Measurements from ENCODE around the gene WFDC2.

The WFDC2 gene

DNA sequence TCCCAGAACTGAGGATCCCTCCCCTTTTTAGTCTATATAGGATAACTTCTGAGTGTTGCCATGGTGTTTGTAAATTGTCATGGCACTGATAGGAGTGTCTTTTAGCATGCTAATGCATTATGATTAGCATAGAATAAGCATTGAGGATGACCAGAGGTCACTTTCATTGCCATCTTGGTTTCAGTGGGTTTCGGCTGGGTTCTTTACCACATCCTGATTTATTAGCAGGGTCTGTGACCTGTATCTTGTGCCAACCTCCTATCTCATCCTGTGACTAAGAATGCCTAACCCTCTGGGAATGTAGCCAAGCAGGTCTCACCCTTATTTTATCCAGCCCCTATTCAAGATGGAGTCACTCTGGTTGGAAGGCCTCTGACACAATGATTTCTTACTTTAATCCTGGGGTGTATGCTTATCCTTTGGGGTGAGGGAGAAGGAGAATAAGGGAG, 19.6 kb downstream of the WFDC2 start:
- intact Hi-C loops (cut with DNase I) = no loop called here
- no peak for DNase-seq

DNA sequence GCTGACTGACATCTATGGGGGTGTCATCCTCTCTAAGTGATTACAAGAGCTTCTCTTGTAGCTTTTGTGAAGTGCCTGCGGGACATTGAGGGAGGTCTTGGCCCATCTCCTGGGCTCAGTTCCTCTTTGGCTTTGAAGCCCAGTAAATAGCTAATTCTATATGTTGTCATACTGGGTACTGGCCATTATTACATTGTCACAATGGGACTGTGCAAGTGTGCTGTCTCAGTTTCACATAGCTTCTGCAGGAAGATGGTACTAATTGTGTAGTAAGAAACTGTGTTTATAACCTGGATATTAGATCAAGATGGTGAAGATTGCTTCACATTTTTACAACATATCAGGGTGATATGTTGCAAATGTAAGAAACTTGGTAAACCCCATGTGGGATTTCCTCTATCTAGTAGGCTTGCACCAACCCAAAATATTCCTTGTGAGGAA, 26.0 kb downstream of the WFDC2 start:
- intact Hi-C loops (cut with DNase I) = no loop called here
- no peak for DNase-seq

DNA sequence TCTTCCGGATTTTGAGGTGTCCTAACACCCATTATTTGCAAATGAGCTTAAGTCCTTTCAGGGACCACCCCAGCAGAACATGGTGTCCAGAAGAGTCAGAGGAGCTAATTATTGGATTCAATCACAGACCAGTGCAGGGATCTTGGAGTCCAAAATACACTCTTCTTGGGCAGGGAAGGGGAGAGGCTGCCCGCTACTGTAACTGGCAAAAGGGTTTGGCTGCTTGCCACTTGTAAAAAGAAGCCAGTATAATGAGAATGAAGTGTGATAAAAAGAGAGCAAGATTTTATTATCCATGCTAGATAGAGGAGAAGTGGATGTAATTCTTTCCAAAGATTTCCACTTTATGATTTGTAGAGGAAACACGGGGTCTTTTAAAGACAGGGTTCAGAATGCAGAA, 26.6 kb downstream of the WFDC2 start:
- intact Hi-C loops (cut with DNase I) = no loop called here
- no peak for DNase-seq

DNA sequence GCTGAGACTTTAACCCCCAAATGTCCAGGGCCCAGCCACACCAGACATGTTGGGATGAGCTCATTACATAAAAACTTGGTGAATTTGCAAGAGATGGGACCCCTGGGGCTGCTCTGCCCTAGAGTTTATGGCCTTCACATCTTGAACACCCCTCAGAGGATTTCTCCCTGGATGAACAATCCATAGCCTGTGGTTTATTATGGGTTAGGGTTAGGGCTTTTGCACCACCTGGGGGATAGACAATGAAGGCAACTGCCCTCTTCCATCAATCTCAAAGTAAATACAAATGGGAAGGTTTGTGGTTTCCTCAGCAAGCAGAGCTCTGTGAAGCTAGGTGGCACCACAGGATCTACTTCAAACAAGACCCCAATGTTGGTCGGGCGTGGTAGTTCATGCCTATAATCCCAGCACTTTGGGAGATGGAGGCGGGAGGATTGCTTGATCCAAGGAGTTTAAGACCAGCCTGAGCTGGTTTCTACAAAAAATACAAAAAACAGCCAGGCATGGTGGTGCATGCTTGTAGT, 28.5 kb downstream of the WFDC2 start:
- intact Hi-C loops (cut with DNase I) = no loop called here
- DNase-seq = no peak

DNA sequence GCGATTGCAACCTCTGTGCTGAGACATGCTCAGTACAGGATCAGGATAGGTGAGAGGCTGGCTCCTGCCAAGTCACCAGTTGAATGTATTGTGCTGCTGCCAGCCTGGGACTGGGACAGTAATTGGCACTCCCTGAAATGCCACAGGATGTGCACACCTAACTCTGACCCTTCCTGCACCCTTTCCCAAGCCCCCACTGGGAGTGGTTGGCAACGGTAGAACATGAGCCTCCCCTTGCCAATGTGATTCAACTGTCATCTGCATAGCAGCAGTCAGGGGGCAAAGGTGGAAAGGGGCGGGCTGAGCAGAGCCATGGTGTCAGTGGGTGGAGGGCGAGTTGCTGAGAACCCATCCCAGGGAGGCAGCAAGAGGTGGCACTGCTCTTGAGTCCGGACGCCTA, 30.5 kb downstream of the WFDC2 start:
- no peak for DNase-seq
- intact Hi-C loops (cut with DNase I) = no loop called here

DNA sequence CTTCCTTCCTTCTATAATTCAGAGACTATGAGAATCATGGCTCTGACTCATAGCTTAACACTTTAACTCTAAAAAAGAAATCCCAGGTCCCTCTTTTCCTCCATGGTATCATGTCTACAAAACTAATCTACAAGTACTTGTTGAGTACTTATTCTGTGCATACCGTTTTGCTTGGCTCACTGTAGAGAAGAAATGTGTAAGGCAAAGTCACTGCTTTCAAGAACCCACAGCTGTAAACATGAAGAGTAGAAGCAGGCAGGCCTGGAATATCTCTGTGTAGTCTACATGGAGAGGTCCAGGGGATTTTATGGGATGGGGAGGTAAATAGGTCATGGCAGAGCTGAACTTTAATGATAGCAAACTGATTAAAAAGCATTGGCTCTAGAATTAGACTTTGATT, 32.0 kb downstream of the WFDC2 start:
- DNase-seq = no peak
- intact Hi-C loops (cut with DNase I) = no loop called here

DNA sequence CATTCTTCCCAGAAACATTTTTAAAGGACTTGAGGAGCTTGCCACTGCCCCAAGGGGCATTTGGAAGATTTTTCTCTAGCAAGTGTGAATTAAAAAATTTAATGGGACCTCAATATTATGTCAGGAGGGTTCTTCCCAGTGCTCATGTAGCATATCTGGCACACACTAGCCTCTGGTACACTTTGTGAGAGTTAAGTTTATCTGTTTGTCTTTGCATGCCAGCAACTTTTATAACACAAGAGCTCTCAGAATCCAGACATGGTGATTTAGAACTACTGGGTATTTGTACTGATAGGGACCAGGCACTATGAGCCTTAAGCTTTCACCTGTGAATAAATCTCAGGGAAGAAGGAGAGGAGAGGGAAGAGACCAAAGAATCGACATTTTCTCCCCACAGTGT, 33.0 kb downstream of the WFDC2 start:
- DNase-seq = no peak
- intact Hi-C loops (cut with DNase I) = no loop called here

DNA sequence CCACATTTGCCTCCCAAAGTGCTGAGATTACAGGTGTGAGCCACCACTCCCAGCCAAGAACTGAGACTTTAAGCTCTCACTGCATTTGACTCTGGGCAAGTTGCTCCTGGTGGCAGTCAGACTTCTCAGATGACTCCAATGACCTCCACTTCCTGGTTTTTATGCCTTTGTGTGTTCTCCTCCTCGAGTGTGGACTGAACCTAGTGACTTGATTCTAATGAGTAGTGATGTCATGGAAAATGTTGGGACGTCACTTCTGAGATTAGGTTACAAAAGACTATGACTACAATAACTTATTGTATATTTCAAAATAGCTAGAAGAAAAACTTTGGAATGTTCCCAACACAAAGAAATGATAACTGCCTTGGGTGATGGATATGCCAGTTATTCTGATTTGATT, 33.9 kb downstream of the WFDC2 start:
- no peak for DNase-seq
- intact Hi-C loops (cut with DNase I) = no loop called here

DNA sequence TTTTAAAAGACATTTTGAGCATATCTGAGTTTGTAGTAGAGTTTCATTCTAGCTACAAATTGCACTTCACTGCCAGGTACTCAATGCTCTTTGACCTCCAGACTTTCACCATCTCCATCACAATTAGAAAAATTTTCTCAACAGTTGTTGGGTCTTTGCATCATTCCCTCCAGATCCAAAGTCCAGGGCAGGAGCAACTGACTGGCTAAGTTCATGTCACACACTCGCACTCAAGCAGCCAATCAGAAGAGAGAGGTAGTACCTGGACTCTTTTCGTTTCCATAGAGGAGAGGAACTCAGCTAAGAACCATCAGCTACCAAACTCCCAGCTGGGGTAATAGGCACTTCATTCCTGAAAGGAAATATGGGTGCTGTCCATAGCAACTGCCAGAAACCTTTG, 36.8 kb downstream of the WFDC2 start:
- intact Hi-C loops (cut with DNase I) = no loop called here
- no peak for DNase-seq

DNA sequence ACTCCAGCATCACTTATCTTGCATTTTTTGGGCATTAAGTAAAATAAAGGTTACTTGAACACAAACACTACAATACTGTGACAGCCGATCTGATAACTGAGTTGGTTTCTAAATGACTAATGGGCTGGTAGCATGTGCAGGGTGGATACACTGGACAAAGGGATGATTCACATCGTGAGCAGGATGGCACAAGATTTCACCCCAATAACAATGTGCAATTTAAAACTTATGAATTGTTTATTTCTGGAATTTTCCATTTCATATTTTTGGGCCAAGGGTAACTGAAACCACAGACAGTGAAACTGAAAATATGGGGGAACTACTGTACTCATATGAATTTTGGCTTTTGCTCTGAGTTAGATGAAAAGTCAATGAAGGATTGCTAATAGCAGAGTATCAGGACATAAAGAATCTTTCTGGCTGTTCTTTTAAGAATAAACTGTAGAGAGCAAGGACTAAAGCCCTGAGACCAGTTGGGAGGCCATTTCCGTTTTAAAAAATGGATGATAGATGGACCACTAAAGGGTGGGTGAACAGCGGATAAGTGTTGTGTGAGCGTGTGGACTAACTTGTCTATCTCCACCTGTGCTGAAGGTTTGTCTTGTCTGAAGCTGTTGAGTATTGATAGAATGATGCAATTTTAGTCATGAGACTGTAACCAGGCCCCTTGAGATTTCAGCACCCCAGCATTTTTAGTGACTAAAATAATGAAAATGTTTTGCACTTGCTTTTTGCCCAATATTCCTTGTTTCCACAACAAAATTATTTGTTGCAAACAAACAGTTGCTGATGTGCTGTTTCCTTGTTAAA, 37.7 kb downstream of the WFDC2 start:
- intact Hi-C loops (cut with DNase I) = no loop called here
- no peak for DNase-seq

DNA sequence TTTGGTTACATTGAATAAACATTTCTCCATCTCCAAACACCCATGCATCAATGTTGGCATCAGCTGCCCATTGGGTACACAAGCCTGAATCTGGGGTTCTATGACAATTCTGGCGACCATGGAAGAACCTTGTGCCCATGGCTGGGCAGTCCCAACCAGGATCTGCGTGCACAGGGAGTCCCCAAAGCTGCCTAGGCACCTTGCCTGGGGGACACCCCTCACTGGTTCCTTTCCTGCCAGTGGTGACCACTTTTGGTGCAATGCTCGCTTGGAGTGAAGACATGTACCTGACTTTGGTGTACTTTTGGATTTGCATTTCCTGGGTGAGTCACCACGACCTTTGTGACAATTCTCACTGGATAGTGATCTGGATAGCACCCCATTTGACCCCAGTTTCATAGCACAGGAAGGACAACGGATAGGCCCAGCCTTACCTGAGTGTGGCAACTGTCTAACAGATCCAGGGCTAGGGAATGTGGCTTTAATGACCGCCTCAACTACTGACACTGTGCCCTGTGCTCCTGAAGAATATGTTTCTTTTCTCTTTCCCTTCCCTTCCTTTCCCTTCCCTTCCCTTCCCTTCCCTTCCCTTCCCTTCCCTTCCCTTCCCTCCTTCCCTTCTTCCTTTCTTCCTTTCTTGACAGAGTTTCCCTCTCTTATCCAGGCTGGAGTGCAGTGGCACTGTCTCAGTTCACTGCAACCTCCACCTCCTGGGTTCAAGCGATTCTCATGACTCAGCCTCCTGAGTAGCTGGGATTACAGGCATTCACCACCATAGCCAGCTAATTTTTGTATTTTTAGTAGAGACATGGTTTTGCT, 38.7 kb downstream of the WFDC2 start:
- intact Hi-C loops (cut with DNase I) = no loop called here
- DNase-seq = no peak

DNA sequence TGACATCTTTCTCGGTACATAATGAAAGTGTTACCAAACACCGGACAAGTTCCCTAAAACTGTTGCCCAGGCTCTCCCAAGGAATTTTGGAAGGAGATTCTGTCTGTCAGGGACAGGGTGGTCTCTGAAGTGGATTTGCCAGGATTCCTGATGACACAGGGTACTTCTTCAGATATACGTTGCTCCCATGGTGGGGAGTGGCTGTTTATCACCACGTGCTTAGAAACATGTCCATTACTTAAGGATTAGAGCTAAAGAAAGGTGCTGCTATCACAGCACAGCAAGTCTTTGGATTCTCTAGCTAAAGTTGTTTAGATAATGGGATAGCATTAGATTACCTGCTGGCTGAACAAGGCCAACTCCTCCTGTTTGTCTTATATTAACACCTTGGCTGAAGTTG, 39.5 kb downstream of the WFDC2 start:
- DNase-seq = no peak
- intact Hi-C loops (cut with DNase I) = no loop called here

DNA sequence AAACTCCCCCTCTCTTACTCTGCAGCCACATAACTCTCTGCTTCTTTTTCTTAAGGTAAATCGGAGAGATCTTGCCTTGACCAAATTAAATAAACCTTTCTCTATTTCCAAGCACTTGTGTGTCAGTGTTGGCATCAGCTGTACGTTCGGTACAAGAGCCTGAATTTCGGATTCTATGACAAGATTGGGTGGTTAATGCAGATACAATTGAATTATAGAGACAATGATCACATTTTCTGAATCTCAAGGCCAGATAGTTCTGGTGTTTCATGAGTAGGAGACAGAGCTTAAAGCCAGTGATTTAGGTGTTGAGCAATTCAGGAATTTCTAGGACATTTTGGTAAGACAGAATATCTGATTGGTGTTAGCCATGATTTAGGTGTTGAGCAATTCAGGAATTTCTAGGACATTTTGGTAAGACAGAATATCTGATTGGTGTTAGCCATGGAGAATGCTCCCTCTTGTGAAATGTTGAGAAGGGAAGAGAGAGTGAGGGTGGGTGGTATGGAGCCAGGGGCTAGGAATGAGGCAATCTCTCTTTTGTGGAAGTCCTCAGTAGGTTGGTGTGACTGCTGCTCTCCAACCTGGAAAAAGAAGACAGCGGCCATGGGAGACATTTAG, 40.8 kb downstream of the WFDC2 start:
- no peak for DNase-seq
- intact Hi-C loops (cut with DNase I) = no loop called here

DNA sequence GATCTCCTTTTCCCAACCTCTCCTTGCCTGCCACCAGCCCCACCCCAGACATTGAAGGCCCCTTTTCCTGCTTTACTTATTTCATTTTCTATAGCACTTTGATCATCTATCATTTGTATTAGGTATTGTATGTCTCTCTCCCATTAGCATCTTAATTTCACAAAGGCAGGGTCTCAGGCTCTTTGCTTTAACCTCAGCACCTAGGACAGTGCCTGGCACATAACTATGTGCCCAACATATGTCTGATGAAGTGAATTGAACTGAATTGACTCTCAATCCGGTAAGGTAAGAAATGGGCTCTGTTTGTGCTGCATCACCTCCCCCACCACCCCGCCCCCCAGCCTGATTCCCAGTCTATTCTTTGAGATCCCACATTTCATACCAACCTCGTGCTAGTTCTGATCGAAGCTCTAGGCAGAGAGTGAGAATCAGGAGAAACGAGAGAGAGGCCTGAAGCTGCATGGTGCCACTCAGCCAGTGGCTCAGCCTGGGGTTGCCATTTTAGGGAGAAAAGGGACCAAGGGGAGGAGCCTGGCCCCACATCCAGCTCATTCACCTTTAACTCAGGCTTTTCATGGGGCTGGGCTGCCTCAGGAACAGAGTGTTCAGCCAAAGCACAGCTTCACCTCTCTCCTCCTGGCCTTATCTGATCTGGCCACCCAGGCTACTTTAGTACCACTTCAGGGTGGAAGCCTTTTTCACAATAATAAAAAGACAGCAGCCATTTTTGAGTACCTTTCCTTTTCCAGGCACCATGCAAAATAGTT, 45.8 kb downstream of the WFDC2 start, which contains the start of gene SPINT3:
SPINT3 (minus strand) TSS at position 476 of the 767 bp plus-strand sequence; CDS start at position 462, 14 bp downstream.
- intact Hi-C loops (cut with DNase I) = no loop called here
- DNase-seq = no peak

DNA sequence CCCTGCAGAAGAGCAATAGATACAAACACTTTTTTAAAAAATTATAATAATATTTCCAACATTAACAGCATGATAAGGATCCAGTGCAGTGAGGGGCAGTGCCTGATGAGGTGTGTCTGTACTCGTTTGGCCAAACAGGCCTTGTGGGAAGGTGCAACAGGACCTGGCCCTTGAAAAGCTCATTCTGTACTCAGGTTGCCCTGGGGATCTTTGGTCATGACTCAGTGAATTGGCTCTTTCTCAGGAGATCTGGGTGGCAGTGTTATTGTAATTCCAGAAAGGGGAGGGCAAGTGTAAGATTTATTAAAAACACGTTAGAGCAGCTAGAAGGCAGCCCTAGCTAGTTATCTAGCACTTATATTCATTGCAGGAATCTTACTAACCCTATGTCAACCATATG, 48.7 kb downstream of the WFDC2 start:
- intact Hi-C loops (cut with DNase I) = no loop called here
- no peak for DNase-seq

DNA sequence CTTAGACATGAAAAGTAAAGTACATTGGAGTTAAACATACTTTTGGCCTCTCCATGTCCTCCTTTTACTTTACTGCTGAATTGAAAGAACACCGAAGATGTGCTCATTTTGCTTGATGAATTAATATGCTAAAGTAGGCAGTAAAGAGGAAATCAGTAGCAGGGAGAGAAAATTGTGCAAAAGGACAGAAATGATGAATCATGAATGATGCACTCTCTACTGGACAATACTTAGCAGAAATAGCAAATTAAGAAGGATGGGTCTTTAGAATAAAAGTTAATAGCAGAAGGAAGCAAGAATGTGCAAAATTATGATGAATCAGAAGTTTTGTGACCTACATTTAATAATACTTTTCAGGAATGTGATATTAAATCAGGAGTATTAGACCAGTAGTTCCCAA, 54.3 kb downstream of the WFDC2 start:
- DNase-seq = no peak
- intact Hi-C loops (cut with DNase I) = no loop called here

DNA sequence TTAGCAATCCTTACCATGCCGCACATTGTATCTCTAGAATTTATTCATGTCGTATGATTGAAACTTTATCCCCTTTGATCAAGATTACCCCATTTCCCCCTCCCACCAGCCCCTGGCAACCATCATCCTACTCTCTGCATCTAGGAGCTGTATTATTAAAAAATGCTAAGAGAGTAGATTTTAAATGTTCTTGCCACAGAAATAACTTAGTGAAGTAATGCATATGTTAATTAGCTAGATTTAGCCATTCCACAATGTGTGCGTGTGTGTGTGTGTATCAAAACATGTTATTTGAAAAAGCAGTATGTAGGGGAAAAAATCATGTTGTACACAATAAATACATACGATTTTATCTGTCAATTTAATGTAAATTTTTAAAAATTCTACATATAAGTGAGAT, 57.7 kb downstream of the WFDC2 start:
- no peak for DNase-seq
- intact Hi-C loops (cut with DNase I) = no loop called here

Data from posterior cingulate gyrus (tissue), 11 donors.